Stimulated activated naive CD8-positive, alpha-beta T cell treated with anti-CD3 and anti-CD28 coated beads, Interleukin-15, Interleukin-2, amounts not matched to agents 100 ng/mL and 50 ng/mL, for 24 hours (primary cell): ENCODE results near the gene DNAJB11.
"Not testable (repeated sequence)": the region's sequence is repeated elsewhere in the genome, so short reads cannot be mapped to it uniquely, and the experiment has no call there.

Experiments
- H3K27ac Mint-ChIP-seq: one replicate; pipeline ENCODE4 v1.8.0; 2021; ENCODE audit warnings: mild to moderate bottlenecking, mixed read lengths
- H3K27me3 Mint-ChIP-seq: one replicate; pipeline ENCODE4 v1.8.0; 2021; ENCODE audit warnings: mixed read lengths
- H3K36me3 Mint-ChIP-seq: one replicate; pipeline ENCODE4 v1.8.0; 2021; ENCODE audit warnings: low read depth, mixed read lengths
- H3K4me1 Mint-ChIP-seq: one replicate; pipeline ENCODE4 v1.8.0; 2021; ENCODE audit warnings: low read depth, mixed read lengths
- H3K4me3 Mint-ChIP-seq: one replicate; pipeline ENCODE4 v1.8.0; 2021; ENCODE audit warnings: mild to moderate bottlenecking, mixed read lengths
- H3K9me3 Mint-ChIP-seq: one replicate; pipeline ENCODE4 v1.8.0; 2021; ENCODE audit warnings: mixed read lengths

The DNAJB11 gene

DNA sequence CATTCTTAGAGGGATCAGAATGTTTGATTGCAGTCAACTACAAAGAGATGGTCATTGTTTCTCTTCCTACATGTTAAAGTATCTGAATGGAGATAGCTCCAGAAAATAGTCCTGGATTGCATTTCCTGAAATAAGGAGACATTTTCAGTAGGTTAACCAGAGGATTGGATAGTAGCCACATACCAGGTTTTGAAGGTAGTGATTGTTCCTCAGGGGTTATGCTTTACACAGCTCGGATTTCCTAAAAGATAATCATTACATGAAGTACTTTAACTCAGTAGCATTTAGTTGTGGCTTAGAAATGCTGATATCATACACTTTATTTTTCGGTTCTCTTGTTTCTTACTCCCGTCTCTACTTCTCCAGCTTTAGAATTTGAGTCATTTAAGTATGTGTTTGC lies 10.3 kb downstream of the DNAJB11 start:
- Mint-ChIP-seq H3K27ac (no peak overlapping the region), H3K4me3 (no peak overlapping the region), H3K9me3 (no peaks in the 10 kb centered on the region), H3K36me3 (peaks cover 88% of the 10 kb centered on the region), H3K4me1 (peaks cover 5% of the 10 kb centered on the region), H3K27me3 (no peaks in the 10 kb centered on the region)

DNA sequence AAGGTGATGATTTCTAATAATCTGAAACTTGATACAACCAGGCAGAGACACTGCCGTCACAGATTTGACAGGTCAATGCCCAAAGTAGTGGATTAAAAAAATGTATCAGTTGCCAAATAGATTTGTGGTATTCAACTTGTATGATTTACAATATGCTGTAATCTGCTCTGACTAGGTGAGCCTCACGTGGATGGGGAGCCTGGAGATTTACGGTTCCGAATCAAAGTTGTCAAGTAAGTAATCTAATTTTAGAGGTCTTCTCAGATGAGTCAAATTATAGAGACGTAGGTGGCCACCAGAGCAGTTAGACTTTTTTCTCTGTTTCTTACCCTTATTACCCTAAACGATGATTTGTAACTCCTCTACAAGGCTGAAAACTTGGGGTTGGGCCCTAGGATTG lies 12.0 kb downstream of the DNAJB11 start:
- Mint-ChIP-seq H3K27ac (no peak overlapping the region), H3K36me3 (peaks cover 76% of the 10 kb centered on the region), H3K4me3 (no peak overlapping the region), H3K4me1 (no peaks in the 10 kb centered on the region), H3K27me3 (no peaks in the 10 kb centered on the region), H3K9me3 (no peaks in the 10 kb centered on the region)

DNA sequence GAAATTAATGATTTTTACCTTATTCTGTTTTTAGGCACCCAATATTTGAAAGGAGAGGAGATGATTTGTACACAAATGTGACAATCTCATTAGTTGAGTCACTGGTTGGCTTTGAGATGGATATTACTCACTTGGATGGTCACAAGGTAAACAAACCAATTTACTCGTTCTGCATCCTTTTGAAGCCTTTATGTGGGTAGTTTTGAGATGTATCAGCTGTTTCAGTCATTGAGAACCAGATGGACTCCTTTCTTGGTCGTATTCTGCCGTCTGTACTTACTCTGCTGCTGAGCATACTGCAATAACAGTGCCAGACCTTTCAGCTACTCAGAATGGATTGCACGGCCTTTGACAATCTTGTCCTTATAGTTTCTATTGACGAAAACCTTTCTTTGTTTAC lies 13.3 kb downstream of the DNAJB11 start:
- H3K36me3 Mint-ChIP-seq, result peaks cover 64% of the 10 kb centered on the region
- peaks cover 6% of the 10 kb centered on the region for H3K4me1 Mint-ChIP-seq
- H3K4me3 Mint-ChIP-seq, result no peak overlapping the region
- no peak overlapping the region for H3K27ac Mint-ChIP-seq
- H3K27me3 Mint-ChIP-seq, result no peaks in the 10 kb centered on the region
- no peaks in the 10 kb centered on the region for H3K9me3 Mint-ChIP-seq

DNA sequence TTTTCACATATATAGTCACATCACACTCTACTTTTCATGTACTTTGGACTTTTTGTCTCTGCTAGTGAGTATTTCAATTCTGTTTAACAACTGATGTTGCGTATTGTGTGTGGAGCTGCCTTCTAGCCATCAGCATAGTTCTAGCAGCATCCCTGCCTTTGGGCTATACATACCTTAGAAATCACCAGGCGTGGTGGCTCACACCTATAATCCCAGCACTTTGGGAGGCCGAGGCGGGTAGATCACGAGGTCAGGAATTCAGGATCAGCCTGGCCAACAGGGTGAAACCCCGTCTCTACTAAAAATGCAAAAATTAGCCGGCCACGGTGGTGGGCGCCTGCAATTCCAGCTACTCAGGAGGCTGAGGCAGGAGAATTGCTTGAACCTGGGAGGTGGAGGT lies 15.7 kb downstream of the DNAJB11 start:
- H3K27me3 Mint-ChIP-seq, H3K27ac Mint-ChIP-seq, H3K9me3 Mint-ChIP-seq, H3K4me3 Mint-ChIP-seq: not testable (repeated sequence)
- Mint-ChIP-seq H3K4me1 (peaks cover 17% of the 10 kb centered on the region), H3K36me3 (peaks cover 47% of the 10 kb centered on the region)

DNA sequence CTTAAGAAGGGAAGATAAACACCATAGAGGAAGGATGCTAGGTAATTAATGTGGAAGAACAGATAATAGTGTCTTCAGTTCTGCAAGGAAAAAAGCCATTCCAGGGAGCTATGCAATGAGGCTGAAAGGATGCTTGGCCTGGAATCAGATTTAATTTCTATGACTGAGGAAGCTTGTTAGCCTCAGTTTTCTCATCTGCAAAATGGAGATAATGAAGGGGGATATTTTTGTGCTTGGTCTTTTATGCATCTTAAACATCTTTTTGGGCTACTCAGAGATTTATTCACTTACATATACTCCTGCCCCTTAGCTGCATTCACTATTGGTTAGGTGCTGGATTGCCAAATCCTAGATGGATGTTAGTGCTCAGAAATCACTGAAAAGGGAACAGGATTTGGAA lies 16.7 kb downstream of the DNAJB11 start:
- no peaks in the 10 kb centered on the region for H3K27me3 Mint-ChIP-seq
- no peak overlapping the region for H3K4me3 Mint-ChIP-seq
- peaks cover 37% of the 10 kb centered on the region for H3K36me3 Mint-ChIP-seq
- H3K9me3 Mint-ChIP-seq, result no peaks in the 10 kb centered on the region
- H3K4me1 Mint-ChIP-seq, result peaks cover 17% of the 10 kb centered on the region
- no peak overlapping the region for H3K27ac Mint-ChIP-seq

DNA sequence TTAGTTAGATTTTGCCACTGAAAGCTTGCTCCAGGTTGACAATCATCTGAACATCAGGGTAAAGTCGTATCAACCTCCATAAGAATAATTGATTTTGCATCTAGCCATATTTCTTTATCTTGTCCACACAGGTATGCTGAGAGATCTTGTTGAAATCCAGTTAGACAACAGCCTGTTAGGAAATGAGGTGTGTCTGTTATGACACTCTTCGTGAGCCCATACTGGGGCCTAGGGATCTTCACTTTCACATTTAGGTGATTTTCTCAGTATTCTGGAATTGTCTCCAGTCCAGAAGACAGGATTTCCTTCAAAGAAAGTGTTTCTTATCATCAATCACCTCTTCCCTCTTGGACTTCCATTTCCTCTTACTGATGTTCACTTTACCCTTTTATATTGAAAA lies 18.1 kb downstream of the DNAJB11 start:
- no peaks in the 10 kb centered on the region for H3K27me3 Mint-ChIP-seq
- H3K4me1 Mint-ChIP-seq, result peaks cover 17% of the 10 kb centered on the region
- H3K4me3 Mint-ChIP-seq, result no peak overlapping the region
- no peak overlapping the region for H3K27ac Mint-ChIP-seq
- H3K9me3 Mint-ChIP-seq, result no peaks in the 10 kb centered on the region
- H3K36me3 Mint-ChIP-seq, result peaks cover 24% of the 10 kb centered on the region

DNA sequence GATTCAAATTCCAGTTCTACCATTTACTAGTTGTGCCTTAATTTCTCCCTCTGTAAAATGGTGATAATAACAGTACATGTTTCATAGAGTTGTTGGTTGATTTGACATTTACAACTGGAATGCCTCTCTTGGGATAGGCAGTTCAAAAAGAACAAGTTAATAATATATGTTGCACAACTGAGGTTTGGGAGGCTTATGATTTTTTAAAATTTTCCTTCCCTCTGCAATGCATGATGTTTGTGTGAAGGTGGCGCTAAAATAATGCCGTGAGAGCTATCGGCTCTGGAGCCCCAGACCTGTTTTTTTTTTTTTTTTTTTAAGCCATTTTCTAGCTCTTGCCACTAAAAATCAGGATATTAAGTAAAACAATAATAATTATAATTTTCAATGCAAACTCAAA lies 18.6 kb downstream of the DNAJB11 start:
- Mint-ChIP-seq H3K36me3 (peaks cover 21% of the 10 kb centered on the region), H3K27me3 (no peaks in the 10 kb centered on the region), H3K4me3 (no peak overlapping the region), H3K27ac (no peak overlapping the region), H3K9me3 (no peaks in the 10 kb centered on the region), H3K4me1 (peaks cover 17% of the 10 kb centered on the region)

DNA sequence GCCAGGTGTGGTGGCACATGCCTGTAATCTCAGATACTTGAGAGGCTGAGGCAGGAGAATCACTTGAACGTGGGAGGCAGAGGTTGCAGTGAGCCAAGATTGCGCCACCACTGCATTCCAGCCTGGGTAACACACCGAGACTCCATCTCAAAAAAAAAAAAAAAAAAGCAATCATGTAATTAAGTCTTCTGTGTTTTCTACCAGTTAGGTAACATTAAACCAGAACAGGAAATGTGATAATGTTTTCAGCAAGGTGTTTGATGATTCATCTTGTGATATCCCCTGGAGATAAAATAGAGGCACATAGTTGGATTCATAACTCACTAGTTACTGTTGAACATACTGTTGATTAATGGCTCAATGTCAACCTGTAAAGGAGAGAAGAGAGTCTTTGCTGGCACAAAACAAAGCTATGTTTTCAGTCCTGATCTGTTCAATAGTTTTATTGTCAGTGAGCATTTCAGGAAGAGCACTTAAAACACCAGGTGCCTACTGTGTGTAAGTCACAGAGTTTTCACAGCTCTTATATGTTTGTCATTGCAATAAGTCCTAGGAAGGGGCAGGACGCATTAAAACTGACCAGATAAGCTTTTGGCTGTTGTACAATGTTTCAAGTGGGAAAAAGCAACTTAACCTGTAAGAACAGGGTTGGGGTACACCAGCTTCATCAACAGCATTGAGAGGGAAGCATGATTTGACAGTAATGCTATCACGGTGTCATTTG lies 19.5 kb downstream of the DNAJB11 start:
- Mint-ChIP-seq H3K27ac (no peak overlapping the region), H3K36me3 (peaks cover 12% of the 10 kb centered on the region), H3K4me3 (no peak overlapping the region), H3K4me1 (peaks cover 17% of the 10 kb centered on the region), H3K9me3 (no peaks in the 10 kb centered on the region), H3K27me3 (no peaks in the 10 kb centered on the region)

DNA sequence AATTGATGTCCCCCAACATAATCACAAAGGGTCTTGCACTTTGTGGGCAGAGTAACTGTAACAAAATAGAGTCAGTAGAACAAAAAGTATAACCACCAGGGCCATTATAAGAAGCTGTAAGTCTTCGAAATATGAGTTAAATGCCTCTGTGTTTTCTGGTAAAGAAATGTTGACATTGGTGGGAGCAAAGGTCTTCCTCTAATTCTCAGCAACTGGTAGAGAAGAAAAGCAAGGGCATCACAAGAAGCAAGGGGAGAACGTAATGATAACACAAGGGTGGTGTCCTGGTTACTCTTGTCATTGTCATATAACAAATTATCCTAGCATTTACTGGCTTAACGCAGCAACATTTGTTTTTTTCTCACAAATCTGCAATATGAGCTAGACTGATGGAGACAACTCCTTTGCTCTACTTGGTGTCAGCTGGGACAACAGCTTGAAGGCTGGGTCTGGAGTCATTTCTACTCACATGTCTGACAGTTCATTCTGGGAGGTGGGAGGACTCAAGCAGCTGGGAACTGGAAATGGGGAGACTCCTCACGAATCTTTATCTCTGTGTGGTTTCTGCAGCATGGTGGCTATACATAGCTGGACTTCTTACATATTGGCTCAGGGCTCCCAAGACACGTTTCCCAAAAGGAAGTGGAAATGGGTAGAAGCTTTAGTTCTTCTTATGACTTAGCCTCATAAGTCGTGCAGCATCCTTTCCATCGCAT lies 20.2 kb downstream of the DNAJB11 start:
- peaks cover 17% of the 10 kb centered on the region for H3K4me1 Mint-ChIP-seq
- H3K27me3 Mint-ChIP-seq, result no peaks in the 10 kb centered on the region
- H3K36me3 Mint-ChIP-seq, result peaks cover 6% of the 10 kb centered on the region
- no peaks in the 10 kb centered on the region for H3K9me3 Mint-ChIP-seq
- no peak overlapping the region for H3K4me3 Mint-ChIP-seq
- no peak overlapping the region for H3K27ac Mint-ChIP-seq

DNA sequence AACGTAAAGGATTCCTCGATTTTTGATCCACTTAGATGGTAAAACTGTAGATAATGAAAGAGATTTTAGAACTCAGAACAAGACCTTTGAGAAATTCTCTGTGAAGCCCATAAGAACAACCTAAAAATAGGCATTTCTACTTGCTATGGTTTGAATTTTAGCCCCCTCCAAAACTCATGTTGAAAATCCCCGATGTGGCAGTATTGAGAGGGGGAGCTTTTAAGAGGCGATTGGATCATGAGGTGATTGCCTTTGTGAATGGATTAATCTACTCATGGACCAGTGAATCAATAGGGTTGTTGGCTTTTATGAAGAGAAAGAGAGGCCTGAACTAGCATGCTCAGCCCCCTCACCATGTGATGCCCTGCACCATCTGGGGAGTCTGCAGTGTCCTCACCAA lies 22.2 kb downstream of the DNAJB11 start:
- Mint-ChIP-seq H3K27me3 (no peaks in the 10 kb centered on the region), H3K4me3 (no peak overlapping the region), H3K27ac (no peak overlapping the region), H3K9me3 (no peaks in the 10 kb centered on the region), H3K36me3 (no peaks in the 10 kb centered on the region), H3K4me1 (peaks cover 17% of the 10 kb centered on the region)

DNA sequence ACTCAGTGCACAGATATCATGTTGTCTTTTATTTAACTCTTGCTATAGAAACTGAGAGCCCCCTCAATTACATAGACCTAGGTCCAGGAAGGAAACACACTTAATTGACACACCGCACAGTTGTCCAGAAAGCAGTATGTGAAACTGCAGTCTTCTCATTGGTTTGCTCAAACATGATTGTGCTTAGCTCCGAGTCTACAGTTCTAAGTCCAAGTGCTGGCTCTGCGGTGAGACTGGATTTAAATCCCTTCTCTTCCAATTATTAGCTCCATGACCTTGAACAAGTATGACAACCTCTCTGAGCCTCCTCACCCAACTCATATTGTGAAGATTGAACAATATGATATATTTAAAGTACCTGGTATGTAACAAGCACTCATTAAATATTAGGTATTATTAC lies 23.3 kb downstream of the DNAJB11 start:
- Mint-ChIP-seq H3K27ac (no peak overlapping the region), H3K9me3 (no peaks in the 10 kb centered on the region), H3K4me3 (no peak overlapping the region), H3K4me1 (peaks cover 11% of the 10 kb centered on the region), H3K27me3 (no peaks in the 10 kb centered on the region), H3K36me3 (no peaks in the 10 kb centered on the region)

DNA sequence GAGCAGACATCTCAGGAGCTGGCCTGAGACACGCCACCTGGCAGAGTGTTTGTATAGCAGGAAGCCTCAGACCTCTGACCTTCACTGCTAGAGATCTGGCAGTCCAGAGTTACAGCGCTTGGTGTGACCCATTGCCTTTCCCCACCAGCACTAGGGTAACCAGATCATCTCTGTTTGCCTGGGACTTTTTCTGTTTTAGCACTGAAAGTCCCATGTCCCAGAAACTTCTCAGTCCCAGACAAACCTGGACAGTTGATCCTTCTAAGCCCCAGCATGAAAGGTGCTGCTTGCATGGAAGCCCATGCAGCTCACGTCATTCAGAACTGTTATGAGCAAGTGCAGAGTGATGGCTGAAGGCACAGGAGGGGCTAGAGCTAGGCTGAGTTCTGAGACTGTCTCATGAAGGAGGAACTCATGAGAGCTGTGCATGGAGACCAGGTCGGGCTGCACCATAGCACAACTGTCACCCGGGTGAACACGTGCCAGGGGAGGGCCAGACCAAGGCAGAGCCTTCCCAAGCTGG lies 24.1 kb downstream of the DNAJB11 start:
- H3K4me1 Mint-ChIP-seq, result peaks cover 7% of the 10 kb centered on the region
- no peak overlapping the region for H3K4me3 Mint-ChIP-seq
- H3K36me3 Mint-ChIP-seq, result no peaks in the 10 kb centered on the region
- H3K9me3 Mint-ChIP-seq, result no peaks in the 10 kb centered on the region
- H3K27me3 Mint-ChIP-seq, result no peaks in the 10 kb centered on the region
- H3K27ac Mint-ChIP-seq, result no peak overlapping the region

DNA sequence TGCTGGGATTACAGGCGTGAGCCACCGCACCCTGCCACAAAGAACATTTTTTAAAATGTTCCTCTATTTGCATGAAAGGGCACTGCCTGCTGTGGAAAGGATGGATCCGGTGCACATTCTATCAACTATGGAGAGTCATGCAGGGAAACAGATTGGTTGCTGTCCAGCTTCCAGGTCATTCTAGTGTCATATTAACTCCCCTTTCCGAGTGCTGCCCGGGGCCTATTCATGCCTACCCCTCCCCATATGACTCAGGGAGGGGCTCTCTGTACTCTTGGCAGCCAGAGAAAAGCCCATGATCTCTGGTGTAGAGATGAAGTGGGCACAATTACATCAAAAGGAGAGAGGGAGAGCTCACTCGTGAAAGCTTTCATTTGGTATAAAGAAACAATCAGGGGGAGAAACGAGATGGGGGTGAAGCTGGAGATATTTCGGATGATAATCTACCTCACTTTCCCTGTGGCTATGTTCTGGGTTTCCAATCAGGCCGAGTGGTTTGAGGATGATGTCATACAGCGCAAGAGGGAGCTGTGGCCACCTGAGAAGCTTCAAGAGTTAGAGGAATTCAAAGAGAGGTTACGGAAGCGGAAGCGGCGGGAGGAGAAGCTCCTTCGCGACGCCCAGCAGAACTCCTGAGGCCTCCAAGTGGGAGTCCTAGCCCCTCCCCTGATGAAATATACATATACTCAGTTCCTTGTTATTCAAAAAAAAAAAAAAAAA lies 26.2 kb downstream of the DNAJB11 start:
- Mint-ChIP-seq H3K9me3 (no peaks in the 10 kb centered on the region), H3K4me1 (no peaks in the 10 kb centered on the region), H3K4me3 (no peak overlapping the region), H3K36me3 (no peaks in the 10 kb centered on the region), H3K27ac (no peak overlapping the region), H3K27me3 (no peaks in the 10 kb centered on the region)

DNA sequence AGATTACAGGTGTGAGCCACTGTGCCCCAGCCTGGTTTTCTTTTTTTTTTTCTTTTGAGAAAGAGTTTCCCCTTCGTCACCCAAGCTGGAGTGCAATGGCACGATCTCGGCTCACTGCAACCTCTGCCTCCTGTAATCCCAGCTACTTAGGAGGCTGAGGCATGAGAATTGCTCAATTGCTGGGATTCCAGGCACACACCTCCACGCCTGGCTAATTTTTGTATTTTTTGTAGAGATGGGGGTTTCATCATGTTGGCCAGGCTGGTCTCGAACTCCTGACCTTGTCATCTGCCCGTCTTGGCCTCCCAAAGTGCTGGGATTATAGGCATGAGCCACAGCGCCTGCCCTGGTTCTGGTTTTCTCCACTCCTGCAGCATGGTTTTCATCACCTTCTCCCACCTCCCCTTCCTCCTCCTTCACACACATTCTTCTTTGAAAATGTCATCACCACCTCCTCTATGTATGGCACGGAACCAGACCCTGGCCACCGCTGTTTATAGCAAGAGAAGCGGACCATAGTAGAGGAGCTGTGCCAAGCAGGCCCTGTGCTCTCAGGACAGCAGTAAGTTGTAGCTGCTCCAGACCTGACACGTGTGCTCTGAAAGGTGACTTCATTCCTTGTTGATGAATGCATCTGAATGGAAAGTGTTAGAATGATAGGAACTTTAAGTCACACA lies 27.7 kb downstream of the DNAJB11 start:
- no peaks in the 10 kb centered on the region for H3K9me3 Mint-ChIP-seq
- H3K4me1 Mint-ChIP-seq, result no peaks in the 10 kb centered on the region
- no peaks in the 10 kb centered on the region for H3K27me3 Mint-ChIP-seq
- no peak overlapping the region for H3K4me3 Mint-ChIP-seq
- no peaks in the 10 kb centered on the region for H3K36me3 Mint-ChIP-seq
- H3K27ac Mint-ChIP-seq, result no peak overlapping the region

DNA sequence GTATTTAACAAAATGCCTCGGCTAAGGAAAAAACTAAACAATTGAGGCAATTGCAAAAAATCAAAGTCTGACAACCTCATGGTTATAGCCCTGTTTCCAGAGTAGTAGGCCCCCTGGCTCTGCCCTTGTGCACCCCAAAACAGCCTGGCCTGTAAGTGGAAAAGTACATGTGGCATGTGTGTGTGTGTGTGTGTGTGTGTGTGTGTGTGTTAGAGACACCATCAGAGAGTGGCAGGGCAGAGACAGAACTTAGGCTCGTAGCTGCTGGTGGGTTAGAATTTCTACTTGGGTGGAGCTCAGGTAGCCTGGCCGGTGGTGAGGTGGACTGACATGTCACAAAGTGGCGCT lies 28.2 kb downstream of the DNAJB11 start:
- H3K36me3 Mint-ChIP-seq, result no peaks in the 10 kb centered on the region
- no peak overlapping the region for H3K27ac Mint-ChIP-seq
- no peaks in the 10 kb centered on the region for H3K9me3 Mint-ChIP-seq
- H3K4me3 Mint-ChIP-seq, result no peak overlapping the region
- H3K27me3 Mint-ChIP-seq, result no peaks in the 10 kb centered on the region
- H3K4me1 Mint-ChIP-seq, result no peaks in the 10 kb centered on the region
